AG04449 (cell line): ENCODE data around the gene KRTDAP.
A peak's percentile ranks its signal among the peaks of the same experiment; 100 is the strongest.

ENCODE experiments used
- CTCF ChIA-PET: fragments of 350-600 bp; formaldehyde crosslinking; extraction: SDS; loops from one replicate; lab custom pipeline; 2021; ENCODE audit warnings: antibody characterized with exemption; lab: Yijun Ruan, JAX
- POLR2A ChIA-PET: fragments of 400-600, 350-600 bp; formaldehyde crosslinking; extraction: SDS; loops from one replicate; lab custom pipeline; 2020; ENCODE audit warnings: antibody characterized with exemption, inconsistent platforms; lab: Yijun Ruan, JAX
- DNase-seq: peaks from one replicate; pipeline ENCODE4 v3.0.0-alpha.2; 2010; ENCODE audit warnings: low read depth, low spot score
- H3K4me3 ChIP-seq: 2 replicates; pipeline ENCODE4 v1.5.1; 2011; ENCODE audit warnings: low read depth, mild to moderate bottlenecking, control low read depth, low read length
- TF ChIP-seq, protein P1 (sequence below): IDR thresholded peaks from one replicate; pipeline ENCODE4 v1.5.1; 2011; ENCODE audit warnings: mild to moderate bottlenecking, moderate library complexity, low read length, control low read depth, inconsistent platforms; ENCODE audit not compliant: insufficient read depth; ENCODE audit errors: missing control alignments

Gene KRTDAP

GRCh38 chr19:35510626-35510964, 20.3 kb upstream of the KRTDAP start:
- TF ChIP-seq, protein P1, sequence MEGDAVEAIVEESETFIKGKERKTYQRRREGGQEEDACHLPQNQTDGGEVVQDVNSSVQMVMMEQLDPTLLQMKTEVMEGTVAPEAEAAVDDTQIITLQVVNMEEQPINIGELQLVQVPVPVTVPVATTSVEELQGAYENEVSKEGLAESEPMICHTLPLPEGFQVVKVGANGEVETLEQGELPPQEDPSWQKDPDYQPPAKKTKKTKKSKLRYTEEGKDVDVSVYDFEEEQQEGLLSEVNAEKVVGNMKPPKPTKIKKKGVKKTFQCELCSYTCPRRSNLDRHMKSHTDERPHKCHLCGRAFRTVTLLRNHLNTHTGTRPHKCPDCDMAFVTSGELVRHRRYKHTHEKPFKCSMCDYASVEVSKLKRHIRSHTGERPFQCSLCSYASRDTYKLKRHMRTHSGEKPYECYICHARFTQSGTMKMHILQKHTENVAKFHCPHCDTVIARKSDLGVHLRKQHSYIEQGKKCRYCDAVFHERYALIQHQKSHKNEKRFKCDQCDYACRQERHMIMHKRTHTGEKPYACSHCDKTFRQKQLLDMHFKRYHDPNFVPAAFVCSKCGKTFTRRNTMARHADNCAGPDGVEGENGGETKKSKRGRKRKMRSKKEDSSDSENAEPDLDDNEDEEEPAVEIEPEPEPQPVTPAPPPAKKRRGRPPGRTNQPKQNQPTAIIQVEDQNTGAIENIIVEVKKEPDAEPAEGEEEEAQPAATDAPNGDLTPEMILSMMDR: no peak
- H3K4me3 ChIP-seq: no peak overlapping the region; the same call in 1 of the 2 replicates
- CTCF ChIA-PET: interaction anchor here (0.6 to 7.3 kb wide), 24 partner anchors 9 to 330 kb away, joined by 3 to 106 read pairs (median 5); partner anchors contain the start of genes COX6B1 and FFAR1
- POLR2A ChIA-PET: no interaction called here
- DNase-seq: no peak

- CTCF ChIA-PET: interaction anchor here (0.6 to 7.3 kb wide), 25 partner anchors 9 to 465 kb away, joined by 3 to 106 read pairs (median 4); partner anchors contain the start of genes COX6B1 and FFAR1
- TF ChIP-seq, protein P1: peak; percentile 93
- DNase-seq: no peak
- peak overlapping the region; percentile 46 for H3K4me3 ChIP-seq
- POLR2A ChIA-PET: no interaction called here
Observed at GRCh38 chr19:35509861-35510625, 19.8 kb upstream of the KRTDAP start.

DNA sequence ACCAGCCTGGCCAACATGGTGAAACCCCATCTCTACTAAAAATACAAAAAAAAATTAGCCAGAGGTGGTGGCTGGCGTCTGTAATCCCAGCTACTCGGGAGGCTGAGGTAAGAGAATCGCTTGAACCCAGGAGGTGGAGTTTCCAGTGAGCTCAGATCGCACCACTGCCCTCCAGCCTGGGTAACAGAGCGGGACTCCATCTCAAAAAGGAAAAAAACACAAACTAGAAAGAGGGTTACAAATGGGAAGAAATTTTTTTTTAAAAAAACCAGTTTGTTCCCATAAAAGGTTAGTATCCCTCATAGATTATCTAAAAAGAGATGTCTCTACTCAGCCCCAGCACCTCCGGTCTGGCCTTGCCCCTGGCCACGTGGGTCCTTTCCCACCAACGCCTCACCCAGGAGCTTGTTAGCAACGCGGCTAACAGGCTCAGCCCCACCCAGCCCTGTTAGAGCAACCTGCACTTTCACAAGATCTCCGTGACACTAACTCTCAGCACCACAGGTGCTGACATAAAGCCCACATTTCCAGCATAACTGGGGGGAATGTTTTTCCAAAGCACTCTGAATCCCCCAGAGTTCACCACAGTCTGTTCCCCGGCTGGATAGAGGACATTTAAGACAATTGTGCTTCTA, 18.9 kb upstream of the KRTDAP start:
- H3K4me3 ChIP-seq: no peak overlapping the region
- CTCF ChIA-PET: interaction anchor here (0.7 to 7.3 kb wide), 15 partner anchors 8 to 464 kb away, joined by 3 to 106 read pairs (median 7); partner anchors contain the start of gene COX6B1
- DNase-seq: no peak
- POLR2A ChIA-PET: no interaction called here
- TF ChIP-seq, protein P1: no peak

- POLR2A ChIA-PET: no interaction called here
Observed at GRCh38 chr19:35508129-35508528, 17.9 kb upstream of the KRTDAP start.

GRCh38 chr19:35507561-35507960, 17.3 kb upstream of the KRTDAP start:
- POLR2A ChIA-PET: no interaction called here
- TF ChIP-seq, protein P1: no peak
- no peak for DNase-seq
- no peak overlapping the region for H3K4me3 ChIP-seq
- CTCF ChIA-PET: interaction anchor here (1.4 to 7.3 kb wide), 4 partner anchors 11 to 85 kb away, joined by 5 to 106 read pairs (median 35); no protein-coding TSS in a partner anchor

More at GRCh38 chr19:35508129-35508528, 17.9 kb upstream of the KRTDAP start:
- no peak overlapping the region for H3K4me3 ChIP-seq
- no peak for DNase-seq
- TF ChIP-seq, protein P1: no peak
- CTCF ChIA-PET: interaction anchor here (0.6 to 7.3 kb wide), 9 partner anchors 11 to 463 kb away, joined by 3 to 106 read pairs (median 5); no protein-coding TSS in a partner anchor

GRCh38 chr19:35506011-35506410, 15.7 kb upstream of the KRTDAP start:
- DNase-seq: no peak
- ChIA-PET CTCF (interaction anchor here (1.0 to 7.3 kb wide), 3 partner anchors 9 to 42 kb away, joined by 4 to 106 read pairs (median 6); no protein-coding TSS in a partner anchor), POLR2A (no interaction called here)
- H3K4me3 ChIP-seq: no peak overlapping the region
- TF ChIP-seq, protein P1: no peak
